Activated naive CD8-positive, alpha-beta T cell (primary cell): Measurements from ENCODE around the gene EIF4E1B.
"Not testable (repeated sequence)": the region's sequence is repeated elsewhere in the genome, so short reads cannot be mapped to it uniquely, and the experiment has no call there.

Experiments
- H3K27ac Mint-ChIP-seq: one replicate; pipeline ENCODE4 v1.8.0; 2021; ENCODE audit warnings: mixed read lengths
- H3K27me3 Mint-ChIP-seq: one replicate; pipeline ENCODE4 v1.8.0; 2021; ENCODE audit warnings: mixed read lengths
- H3K36me3 Mint-ChIP-seq: one replicate; pipeline ENCODE4 v1.8.0; 2021; ENCODE audit warnings: mixed read lengths
- H3K4me1 Mint-ChIP-seq: one replicate; pipeline ENCODE4 v1.8.0; 2021; ENCODE audit warnings: low read depth, mixed read lengths
- H3K4me3 Mint-ChIP-seq: one replicate; pipeline ENCODE4 v1.8.0; 2021; ENCODE audit warnings: mild to moderate bottlenecking, mixed read lengths
- H3K9me3 Mint-ChIP-seq: one replicate; pipeline ENCODE4 v1.8.0; 2021; ENCODE audit warnings: low read depth, mixed read lengths

Gene EIF4E1B

GRCh38 chr5:176596689-176597416 is 33.6 kb upstream of the EIF4E1B start:
- Mint-ChIP-seq H3K9me3 (no peaks in the 10 kb centered on the region), H3K4me1 (peaks cover 4% of the 10 kb centered on the region), H3K36me3 (no peaks in the 10 kb centered on the region), H3K27me3 (peaks cover 2% of the 10 kb centered on the region), H3K27ac (peak overlapping the region; percentile 64), H3K4me3 (peak overlapping the region; percentile 77)

GRCh38 chr5:176597417-176598389 is 32.8 kb upstream of the EIF4E1B start:
- Mint-ChIP-seq H3K27me3 (peaks cover 2% of the 10 kb centered on the region), H3K27ac (no peak overlapping the region), H3K36me3 (no peaks in the 10 kb centered on the region), H3K4me3 (peak overlapping the region; percentile 46), H3K9me3 (no peaks in the 10 kb centered on the region), H3K4me1 (peaks cover 4% of the 10 kb centered on the region)

- H3K27ac Mint-ChIP-seq, H3K9me3 Mint-ChIP-seq, H3K27me3 Mint-ChIP-seq, H3K36me3 Mint-ChIP-seq, H3K4me1 Mint-ChIP-seq, H3K4me3 Mint-ChIP-seq: not testable (repeated sequence)
Measured at GRCh38 chr5:176599749-176600430, 30.6 kb upstream of the EIF4E1B start.

GRCh38 chr5:176601901-176602482 is 28.5 kb upstream of the EIF4E1B start:
- Mint-ChIP-seq H3K27me3 (peaks cover 2% of the 10 kb centered on the region), H3K27ac (no peak overlapping the region), H3K36me3 (no peaks in the 10 kb centered on the region), H3K4me3 (no peak overlapping the region), H3K9me3 (no peaks in the 10 kb centered on the region), H3K4me1 (no peaks in the 10 kb centered on the region)

- no peaks in the 10 kb centered on the region for H3K9me3 Mint-ChIP-seq
- no peak overlapping the region for H3K4me3 Mint-ChIP-seq
- H3K27me3 Mint-ChIP-seq: peaks cover 2% of the 10 kb centered on the region
- no peaks in the 10 kb centered on the region for H3K4me1 Mint-ChIP-seq
- no peak overlapping the region for H3K27ac Mint-ChIP-seq
- H3K36me3 Mint-ChIP-seq: no peaks in the 10 kb centered on the region
Measured at GRCh38 chr5:176603091-176603490, 27.4 kb upstream of the EIF4E1B start.

GRCh38 chr5:176606032-176606431 is 24.4 kb upstream of the EIF4E1B start:
- H3K27ac Mint-ChIP-seq: no peak overlapping the region
- H3K4me1 Mint-ChIP-seq: peaks cover 12% of the 10 kb centered on the region
- H3K27me3 Mint-ChIP-seq: peaks cover 7% of the 10 kb centered on the region
- no peaks in the 10 kb centered on the region for H3K9me3 Mint-ChIP-seq
- H3K36me3 Mint-ChIP-seq: no peaks in the 10 kb centered on the region
- no peak overlapping the region for H3K4me3 Mint-ChIP-seq

- no peaks in the 10 kb centered on the region for H3K36me3 Mint-ChIP-seq
- H3K4me3 Mint-ChIP-seq: no peak overlapping the region
- no peaks in the 10 kb centered on the region for H3K9me3 Mint-ChIP-seq
- no peak overlapping the region for H3K27ac Mint-ChIP-seq
- peaks cover 12% of the 10 kb centered on the region for H3K27me3 Mint-ChIP-seq
- H3K4me1 Mint-ChIP-seq: peaks cover 13% of the 10 kb centered on the region
Measured at GRCh38 chr5:176606875-176607274, 23.6 kb upstream of the EIF4E1B start.

- Mint-ChIP-seq H3K4me1 (peaks cover 13% of the 10 kb centered on the region), H3K27me3 (peaks cover 23% of the 10 kb centered on the region), H3K27ac (no peak overlapping the region), H3K4me3 (no peak overlapping the region), H3K36me3 (no peaks in the 10 kb centered on the region), H3K9me3 (no peaks in the 10 kb centered on the region)
Measured at GRCh38 chr5:176608142-176608705, 22.3 kb upstream of the EIF4E1B start.

GRCh38 chr5:176608937-176609723 is 21.3 kb upstream of the EIF4E1B start:
- no peaks in the 10 kb centered on the region for H3K36me3 Mint-ChIP-seq
- H3K4me1 Mint-ChIP-seq: peaks cover 13% of the 10 kb centered on the region
- H3K4me3 Mint-ChIP-seq: peak overlapping the region; percentile 92
- H3K9me3 Mint-ChIP-seq: no peaks in the 10 kb centered on the region
- H3K27me3 Mint-ChIP-seq: peaks cover 26% of the 10 kb centered on the region
- no peak overlapping the region for H3K27ac Mint-ChIP-seq

- no peaks in the 10 kb centered on the region for H3K36me3 Mint-ChIP-seq
- no peaks in the 10 kb centered on the region for H3K9me3 Mint-ChIP-seq
Measured at GRCh38 chr5:176609724-176610434, 20.6 kb upstream of the EIF4E1B start, which contains the start of gene GPRIN1. TSS of gene GPRIN1 (minus strand) at chr5:176610156. CDS start at chr5:176599834, 10,322 bp downstream.

GRCh38 chr5:176610435-176610773 is 20.1 kb upstream of the EIF4E1B start:
- Mint-ChIP-seq H3K36me3 (no peaks in the 10 kb centered on the region), H3K4me3 (peak overlapping the region; percentile 81), H3K27me3 (peaks cover 26% of the 10 kb centered on the region), H3K9me3 (no peaks in the 10 kb centered on the region), H3K4me1 (peaks cover 13% of the 10 kb centered on the region), H3K27ac (no peak overlapping the region)

More at GRCh38 chr5:176609724-176610434, 20.6 kb upstream of the EIF4E1B start, which contains the start of gene GPRIN1:
- H3K27me3 Mint-ChIP-seq: peaks cover 26% of the 10 kb centered on the region
- no peak within 1 kb of the TSS for H3K27ac Mint-ChIP-seq
- peaks cover 13% of the 10 kb centered on the region for H3K4me1 Mint-ChIP-seq
- H3K4me3 Mint-ChIP-seq: peak within 1 kb of the TSS; percentile 92

GRCh38 chr5:176611435-176611834 is 19.0 kb upstream of the EIF4E1B start:
- Mint-ChIP-seq H3K36me3 (no peaks in the 10 kb centered on the region), H3K9me3 (no peaks in the 10 kb centered on the region), H3K27ac (no peak overlapping the region), H3K4me3 (no peak overlapping the region), H3K27me3 (peaks cover 31% of the 10 kb centered on the region), H3K4me1 (peaks cover 13% of the 10 kb centered on the region)

GRCh38 chr5:176612008-176612407 is 18.5 kb upstream of the EIF4E1B start:
- Mint-ChIP-seq H3K4me3 (no peak overlapping the region), H3K27ac (no peak overlapping the region), H3K9me3 (no peaks in the 10 kb centered on the region), H3K27me3 (peaks cover 33% of the 10 kb centered on the region), H3K4me1 (peaks cover 13% of the 10 kb centered on the region), H3K36me3 (no peaks in the 10 kb centered on the region)
